Stimulated activated CD8-positive, alpha-beta memory T cell treated with anti-CD3 and anti-CD28 coated beads, Interleukin-12 subunit alpha, Interleukin-12 subunit beta, amount 100 ng/mL, for 1 hour (primary cell): ENCODE results near the gene DAPK1.

Experiments used
- DNase-seq: peaks from one replicate; pipeline ENCODE4 v3.0.0-alpha.2; 2020; ENCODE audit warnings: low read depth

DAPK1 gene

GRCh38 chr9:87668722-87669121, 171.1 kb downstream of the DAPK1 start:
- DNase-seq = no peak

GRCh38 chr9:87670572-87671264, 173.1 kb downstream of the DAPK1 start:
- no peak for DNase-seq

DNA sequence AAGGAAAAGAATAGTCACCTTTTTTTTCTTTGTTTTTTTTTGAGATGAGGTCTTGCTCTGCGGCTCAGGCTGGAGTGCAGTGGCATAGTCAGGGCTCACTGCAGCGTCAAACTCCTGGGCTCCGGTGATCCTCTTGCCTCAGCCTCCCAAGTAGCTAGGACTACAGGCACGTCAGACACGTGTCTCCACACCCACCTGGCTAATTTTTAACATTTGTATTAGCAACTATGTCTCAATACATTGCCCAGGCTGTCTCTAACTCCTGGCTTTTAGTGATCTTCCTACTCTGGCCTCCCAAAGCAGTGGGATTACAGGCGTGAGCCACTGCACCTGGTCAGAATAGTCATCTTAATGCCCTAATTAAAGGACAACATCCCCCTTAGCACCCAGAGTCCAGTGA, 173.8 kb downstream of the DAPK1 start:
- DNase-seq = no peak

- no peak for DNase-seq
Measured at GRCh38 chr9:87671925-87672324, 174.3 kb downstream of the DAPK1 start.

DNA sequence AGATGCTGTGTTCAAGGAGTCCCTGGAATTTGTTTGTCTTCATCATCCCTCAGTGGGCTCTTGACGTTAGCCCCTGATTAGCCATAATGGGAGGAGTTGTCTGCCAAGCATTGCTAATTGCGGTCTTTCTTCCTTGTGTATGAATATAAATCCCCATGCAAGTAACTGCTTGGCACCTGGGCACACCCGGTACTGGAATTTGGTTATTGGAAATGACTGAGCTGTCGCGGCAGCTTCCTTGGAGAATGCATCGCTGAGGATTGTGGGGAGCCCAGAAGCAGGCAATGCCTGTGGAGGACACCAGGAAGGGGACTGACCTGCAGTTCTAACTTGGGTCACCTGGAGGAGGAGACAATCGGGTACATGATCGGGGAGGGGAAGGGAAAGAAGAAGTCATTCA, 174.9 kb downstream of the DAPK1 start:
- DNase-seq = no peak

DNA sequence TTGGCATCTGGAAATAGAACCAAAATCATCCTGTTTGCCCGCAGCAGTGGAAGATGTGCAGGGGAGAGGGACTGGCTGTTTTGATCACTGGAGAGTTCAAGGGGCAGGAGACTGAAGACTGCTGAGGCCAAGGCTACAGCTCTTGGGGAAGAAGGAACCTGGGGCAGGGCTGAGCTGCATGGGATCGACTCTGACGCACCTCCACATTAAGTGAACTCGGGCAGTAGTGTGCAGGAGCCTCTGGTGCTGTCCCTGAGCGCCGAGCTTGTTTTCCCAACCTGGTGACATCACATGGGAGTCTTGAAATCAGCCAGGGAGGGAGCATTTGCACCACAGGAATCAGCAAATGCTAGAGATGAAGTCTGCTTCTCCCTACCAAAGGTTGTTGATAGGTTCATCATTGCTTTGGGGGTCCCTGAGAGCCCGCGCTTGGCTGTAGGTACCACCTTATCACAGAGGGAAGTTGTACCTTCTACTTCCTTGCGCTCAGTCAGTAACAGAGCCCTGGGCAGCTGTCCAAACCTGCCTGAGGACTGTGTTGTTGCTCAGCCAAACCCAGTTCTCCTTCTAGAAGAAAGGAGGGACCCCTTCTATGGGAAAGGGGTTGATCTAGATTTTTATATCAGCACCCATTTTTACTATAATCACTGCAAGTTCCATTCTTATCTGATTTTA, 175.9 kb downstream of the DAPK1 start:
- no peak for DNase-seq

- no peak for DNase-seq
Measured at GRCh38 chr9:87674565-87675299, 177.1 kb downstream of the DAPK1 start.

DNA sequence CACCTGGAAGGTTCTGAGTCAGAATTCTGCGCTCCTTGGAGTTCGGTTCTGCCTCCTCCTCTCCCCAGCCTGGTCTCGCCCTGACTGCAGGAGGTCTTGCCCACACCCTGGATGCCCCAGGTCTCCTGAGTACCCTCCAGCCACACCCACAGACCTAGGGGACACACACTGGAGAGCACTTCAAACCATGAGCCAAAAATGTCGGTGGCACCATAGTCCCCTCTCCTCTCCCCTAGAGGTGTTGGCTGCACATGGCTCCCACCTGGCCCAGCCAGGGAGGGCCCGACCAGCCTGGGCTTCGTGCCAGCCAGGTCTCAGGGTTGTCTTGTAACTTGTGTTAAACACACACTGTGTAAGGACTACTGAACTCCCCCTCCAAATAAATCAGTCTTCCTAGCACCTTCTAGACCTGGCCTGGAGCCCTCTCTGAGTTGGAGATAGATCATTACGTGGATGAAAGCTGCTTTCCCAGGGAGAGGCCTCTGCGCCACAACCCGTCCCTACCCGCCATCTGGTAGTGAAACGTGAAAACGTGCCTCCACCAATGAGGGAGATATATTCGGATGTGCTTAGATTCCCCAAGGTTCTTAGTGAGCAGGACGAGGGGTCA, 178.3 kb downstream of the DAPK1 start:
- DNase-seq = no peak

DNA sequence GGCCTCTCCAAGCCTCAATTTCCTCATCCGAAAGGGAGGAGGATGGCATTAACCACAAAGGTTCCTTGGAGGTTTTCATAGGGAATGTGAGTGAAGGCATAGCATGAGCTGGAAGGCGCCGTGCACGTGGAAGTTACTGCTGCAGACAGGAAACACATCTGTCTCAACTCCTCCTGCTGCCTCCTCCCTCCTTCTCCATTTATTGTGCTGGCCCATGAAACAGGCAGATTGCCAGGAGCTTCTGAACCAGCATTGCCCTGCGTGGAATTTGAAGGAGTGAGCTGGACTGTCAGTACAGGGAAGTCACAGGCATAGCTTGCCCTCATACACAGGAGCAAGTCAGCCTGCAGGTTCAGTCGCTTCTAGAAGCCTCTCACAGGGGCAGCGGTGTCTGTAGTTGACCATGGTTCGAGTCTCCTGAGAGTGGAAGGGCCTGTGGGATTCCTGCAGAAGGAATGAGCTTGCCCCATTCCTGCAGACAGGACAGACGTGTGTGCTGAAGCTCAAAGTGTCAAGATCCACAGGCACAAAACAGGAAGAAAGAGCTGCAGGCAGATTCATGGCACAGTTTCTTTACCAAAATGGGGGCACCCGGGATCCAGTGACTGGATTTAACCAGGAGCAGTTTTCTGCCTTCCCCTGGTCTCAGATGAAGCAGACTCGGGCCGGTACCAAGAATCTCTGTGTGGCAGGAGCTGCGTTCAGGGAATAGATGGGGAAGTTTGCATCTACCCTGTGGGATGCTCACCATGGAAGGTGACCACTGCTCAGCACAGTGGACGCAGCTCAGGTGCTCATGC, 179.5 kb downstream of the DAPK1 start:
- DNase-seq = no peak

DNA sequence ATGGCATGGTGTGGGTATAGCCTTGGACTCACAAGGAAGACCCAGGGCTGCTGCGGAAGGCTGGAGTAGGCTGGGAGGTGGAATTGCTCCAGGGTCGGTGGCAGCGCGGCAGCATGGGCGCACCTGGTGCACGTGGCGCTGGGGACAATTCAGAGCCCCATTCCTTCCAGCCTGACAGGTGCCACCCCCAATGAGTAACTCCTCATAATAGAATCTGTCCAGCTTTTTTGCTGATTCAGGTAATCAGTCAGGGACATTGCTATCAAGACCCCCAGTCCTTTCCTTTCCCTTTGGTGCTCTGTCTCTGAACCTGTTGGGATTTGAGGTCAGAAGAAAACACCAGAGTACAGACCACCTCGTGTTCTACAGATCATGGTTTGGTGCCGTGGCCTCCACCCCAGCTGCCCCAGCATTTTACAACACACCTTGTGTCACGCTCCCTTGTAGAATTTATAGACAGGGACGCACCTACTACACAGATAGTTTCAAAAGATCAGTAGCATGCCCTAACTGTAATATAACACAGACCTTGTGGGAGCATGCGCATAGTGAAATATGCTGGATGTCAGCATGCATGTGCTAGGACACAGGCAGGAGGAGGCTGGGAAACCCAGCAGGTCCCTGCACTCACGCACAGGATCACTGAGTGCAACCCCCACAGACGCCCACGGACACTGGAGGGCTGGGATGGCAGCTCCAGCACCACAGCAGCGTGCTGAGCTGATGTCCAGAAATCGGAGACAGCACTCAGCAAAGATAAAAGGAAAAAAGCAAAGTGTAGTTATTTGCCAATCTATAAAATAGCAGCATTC, 180.3 kb downstream of the DAPK1 start:
- DNase-seq = no peak

DNA sequence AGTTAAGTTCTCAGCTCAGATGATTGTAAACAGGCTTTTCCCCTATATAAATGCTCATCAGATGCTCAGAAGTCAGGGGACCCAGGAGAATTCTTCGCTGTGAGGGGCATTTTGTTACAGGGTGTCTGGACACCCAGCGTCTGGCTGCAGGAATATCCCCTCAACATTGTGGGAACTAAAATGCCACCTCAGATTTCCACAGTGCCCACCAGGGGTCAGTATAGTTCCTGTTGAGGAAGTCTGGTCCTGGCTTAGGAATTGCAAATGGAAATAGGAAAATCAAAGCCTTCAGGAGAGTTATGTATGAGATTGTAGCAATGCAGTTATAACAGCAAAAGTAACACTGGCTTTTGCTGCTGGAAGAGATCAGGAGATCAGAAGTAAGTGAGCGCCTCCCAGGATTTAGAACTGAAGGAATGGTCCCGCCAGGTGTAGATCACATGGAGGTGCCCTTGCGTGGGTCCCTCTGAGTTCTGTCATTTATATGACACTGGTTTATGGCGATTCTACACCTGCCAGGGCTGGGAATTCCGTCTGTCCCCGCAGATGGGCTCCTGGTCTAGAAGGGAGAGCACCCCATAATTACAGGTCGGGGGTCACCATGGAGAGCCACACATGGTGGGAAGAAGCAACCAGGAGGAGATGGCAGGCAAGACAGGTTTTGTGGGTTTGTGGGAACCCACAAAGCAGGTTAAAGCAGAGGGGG, 181.1 kb downstream of the DAPK1 start:
- no peak for DNase-seq

- DNase-seq = no peak
Measured at GRCh38 chr9:87681271-87682061, 183.8 kb downstream of the DAPK1 start.

DNA sequence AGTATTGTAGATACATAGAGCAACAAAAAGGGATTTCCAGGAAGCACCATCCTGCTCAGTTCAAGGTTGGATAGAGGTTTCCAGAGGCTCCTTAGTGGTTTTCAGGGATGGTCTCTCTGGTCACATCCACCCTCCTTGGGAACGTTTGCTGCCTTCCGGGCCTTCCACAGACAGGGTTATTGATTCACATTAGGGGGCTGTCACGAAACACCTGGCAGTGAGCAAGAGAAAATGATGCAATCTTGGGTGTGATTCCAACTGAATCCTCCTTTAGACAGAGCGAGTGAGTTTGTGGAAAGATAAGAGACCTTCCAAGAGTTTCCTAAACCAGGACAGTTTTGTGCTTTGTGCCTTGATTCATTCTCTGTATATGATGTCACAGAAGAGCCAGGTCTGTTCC, 184.4 kb downstream of the DAPK1 start:
- DNase-seq = no peak

DNA sequence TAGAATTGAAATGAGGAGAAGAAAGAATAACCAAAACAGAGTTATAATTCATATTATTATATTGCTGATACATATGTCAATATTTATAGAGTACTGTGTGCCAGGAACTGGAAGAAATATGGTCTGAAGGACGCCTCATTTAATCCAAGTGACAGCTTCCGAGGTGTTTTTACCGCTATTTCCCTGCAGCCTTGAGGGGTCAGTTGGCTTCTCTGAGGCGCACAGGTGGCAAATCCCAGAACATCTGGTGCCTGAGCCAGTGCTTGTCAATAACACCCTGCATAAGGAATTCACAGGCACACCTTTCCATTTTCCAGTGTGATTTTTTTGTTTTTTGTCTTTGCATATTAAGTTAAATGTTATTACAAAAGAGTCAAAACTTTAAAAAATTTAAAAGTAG, 185.0 kb downstream of the DAPK1 start:
- no peak for DNase-seq

DNA sequence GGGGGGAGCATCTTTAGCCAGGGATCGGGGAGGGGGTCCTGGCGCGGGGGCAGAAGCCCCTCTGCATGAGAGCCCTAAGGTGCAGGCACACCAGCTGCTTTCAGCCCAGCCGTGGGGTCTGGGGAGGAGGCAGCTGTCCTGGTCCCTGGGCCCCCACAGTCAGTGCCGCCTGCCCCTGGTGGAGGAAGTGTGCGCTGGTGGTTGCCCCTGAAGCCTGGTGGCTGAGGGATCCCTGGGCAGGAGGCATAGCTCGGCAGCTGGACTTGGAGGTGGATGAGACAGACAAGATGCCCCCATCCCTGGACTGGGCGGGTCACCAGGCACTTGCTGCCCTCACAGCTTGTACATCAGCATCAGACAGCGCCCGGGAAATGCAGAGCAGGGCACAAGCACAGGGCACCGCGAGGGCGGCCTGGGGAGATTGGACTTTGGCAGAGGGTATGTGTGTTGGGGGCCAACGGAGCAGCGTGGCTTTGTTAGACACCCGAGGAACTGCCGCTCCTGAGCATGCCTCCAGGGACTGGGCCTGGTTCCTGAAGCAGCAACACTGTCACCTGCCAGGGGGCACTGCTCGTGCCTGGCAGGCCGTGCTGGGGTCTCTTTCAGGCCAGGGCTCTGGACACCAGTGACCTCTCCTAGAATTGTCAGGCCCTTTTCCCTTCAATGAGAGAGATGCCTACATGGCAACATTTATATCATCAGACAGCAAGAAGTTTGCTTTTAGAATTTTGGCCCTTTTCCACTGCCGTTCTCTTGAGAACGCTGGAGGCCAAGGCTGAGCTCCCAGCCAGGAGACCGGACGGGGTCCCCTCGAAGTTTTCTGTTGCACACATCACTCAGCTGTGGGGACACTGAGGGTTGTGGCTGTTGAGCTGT, 186.3 kb downstream of the DAPK1 start:
- no peak for DNase-seq

GRCh38 chr9:87684627-87685219, 187.1 kb downstream of the DAPK1 start:
- DNase-seq = no peak

DNA sequence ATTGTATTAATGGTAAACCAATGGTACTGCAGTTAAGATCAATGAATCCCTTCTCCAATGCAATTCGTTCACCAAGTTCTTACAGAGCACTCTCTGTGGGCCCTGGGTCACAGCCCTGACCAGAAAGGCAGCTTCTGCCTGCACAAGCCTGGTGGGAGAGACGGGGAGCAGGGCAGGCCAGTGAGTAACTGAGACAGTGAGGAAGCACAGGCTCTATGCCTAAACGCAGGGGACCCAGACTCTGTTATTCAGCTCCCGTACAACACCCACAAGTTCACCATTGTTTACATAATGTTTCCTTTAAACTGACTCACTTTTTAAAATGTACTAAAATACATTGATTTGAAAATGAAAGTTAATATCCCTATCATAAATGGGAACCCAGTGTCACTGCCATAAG, 187.8 kb downstream of the DAPK1 start:
- DNase-seq = no peak

DNA sequence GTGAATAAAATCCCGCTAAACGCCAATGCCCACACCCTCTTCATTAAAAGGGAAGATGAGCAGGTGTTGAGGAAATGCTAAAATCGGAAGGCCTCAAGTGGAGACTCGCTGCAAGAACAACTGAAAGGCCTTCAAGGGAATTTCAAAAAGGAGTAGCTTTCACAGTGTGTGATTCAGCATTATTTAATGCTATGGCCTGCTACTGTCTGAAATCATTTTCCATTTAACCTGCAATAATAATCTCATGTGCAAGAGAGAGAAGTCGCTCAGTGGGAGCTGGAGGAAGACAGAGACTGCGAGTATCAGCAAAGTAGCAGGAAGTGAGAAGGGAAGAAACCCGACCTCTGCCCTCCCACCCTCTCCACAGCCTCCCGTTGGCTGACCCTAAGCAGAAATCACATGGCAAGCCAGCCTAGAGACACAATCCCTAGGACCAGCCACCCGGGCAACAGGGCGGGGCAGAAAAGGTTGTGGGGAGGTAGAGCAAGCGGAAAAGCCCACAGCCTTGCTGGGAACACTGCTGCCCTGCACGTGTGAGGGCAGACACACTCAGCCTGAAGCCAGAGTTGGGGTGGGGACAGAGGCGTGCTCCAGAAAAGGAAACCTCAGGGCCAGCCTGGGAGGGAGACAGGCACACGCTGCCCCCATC, 188.3 kb downstream of the DAPK1 start:
- DNase-seq = no peak
